Fibroblast of skin of back (primary cell): ENCODE results near the gene KRTAP1-5.
"Not testable (repeated sequence)": the region's sequence is repeated elsewhere in the genome, so short reads cannot be mapped to it uniquely, and the experiment has no call there.

Source experiments
- DNase-seq: peaks from one replicate; pipeline ENCODE4 v3.0.0-alpha.2; 2013

KRTAP1-5 gene

GRCh38 chr17:41002814-41003213 is 24.2 kb downstream of the KRTAP1-5 start:
- peak; percentile 53 for DNase-seq

- no peak for DNase-seq
These were observed 25.2 kb downstream of the KRTAP1-5 start for GRCh38 chr17:41001795-41002194.

GRCh38 chr17:40999563-40999962 is 27.4 kb downstream of the KRTAP1-5 start, which contains the start of gene KRTAP3-2:
TSS of gene KRTAP3-2 (minus strand) at chr17:40999906. CDS start at chr17:40999853, 53 bp downstream.
- DNase-seq = not testable (repeated sequence)

- no peak for DNase-seq
These were observed 29.6 kb downstream of the KRTAP1-5 start for GRCh38 chr17:40997361-40997760.

GRCh38 chr17:40996829-40997228 is 30.2 kb downstream of the KRTAP1-5 start:
- DNase-seq = no peak

- no peak for DNase-seq
These were observed 31.9 kb downstream of the KRTAP1-5 start for GRCh38 chr17:40995116-40995515.

GRCh38 chr17:40993839-40994238 is 33.2 kb downstream of the KRTAP1-5 start, which contains the start of gene KRTAP3-3:
TSS of gene KRTAP3-3 (minus strand) at chr17:40994164. CDS start at chr17:40994097, 67 bp downstream.
- no peak for DNase-seq

GRCh38 chr17:40993084-40993483 is 33.9 kb downstream of the KRTAP1-5 start:
- DNase-seq = no peak

- DNase-seq = no peak
These were observed 34.3 kb downstream of the KRTAP1-5 start for GRCh38 chr17:40992666-40993065.

GRCh38 chr17:40986920-40987319 is 40.1 kb downstream of the KRTAP1-5 start:
- DNase-seq = no peak

GRCh38 chr17:40984226-40984625 is 42.8 kb downstream of the KRTAP1-5 start, which contains the start of gene KRT40:
TSS of gene KRT40 (minus strand) at chr17:40984326. CDS start at chr17:40984273, 53 bp downstream.
- DNase-seq = no peak

- no peak for DNase-seq
These were observed 45.9 kb downstream of the KRTAP1-5 start for GRCh38 chr17:40981115-40981514.

GRCh38 chr17:40980596-40980995 is 46.4 kb downstream of the KRTAP1-5 start:
- peak; percentile 22 for DNase-seq

GRCh38 chr17:40980117-40980516 is 46.9 kb downstream of the KRTAP1-5 start:
- DNase-seq = no peak

- DNase-seq = peak; percentile 20
These were observed 48.3 kb downstream of the KRTAP1-5 start for GRCh38 chr17:40978575-40979151.
